ENCODE data around the gene ENTPD7. TPM values are rescaled to one million over a fixed set of nuclear protein-coding genes. Genes with fewer than 3 reads are reported as not detected.

Gene ENTPD7
- total RNA-seq, 2 donors from 2014 or later, result 3.5 to 3.7 TPM

- Histone ChIP-seq H3K27me3 (no peaks in the 10 kb centered on the region), H3K36me3 (peaks cover 91% of the 10 kb centered on the region), H3K4me3 (no peak overlapping the region), H3K27ac (no peak overlapping the region), H3K9me3 (no peaks in the 10 kb centered on the region), H3K4me1 (no peaks in the 10 kb centered on the region)
- TF ChIP-seq CTCF (IDR thresholded peaks at IDR 0.05), result no peak
- DNase-seq (ENCODE audit: low spot score), result no peak
These were observed 89.6 kb downstream of the ENTPD7 start for GRCh38 chr10:99748823-99749451.

GRCh38 chr10:99750641-99751040, 91.3 kb downstream of the ENTPD7 start:
- no peak for TF ChIP-seq CTCF (IDR thresholded peaks at IDR 0.05)
- Histone ChIP-seq H3K27ac (no peak overlapping the region), H3K4me3 (no peak overlapping the region), H3K4me1 (no peaks in the 10 kb centered on the region), H3K27me3 (no peaks in the 10 kb centered on the region), H3K9me3 (no peaks in the 10 kb centered on the region), H3K36me3 (peaks cover 90% of the 10 kb centered on the region)
- DNase-seq (ENCODE audit: low spot score), result no peak

- no peak overlapping the region for H3K4me3 ChIP-seq
- no peaks in the 10 kb centered on the region for H3K27me3 ChIP-seq
- H3K4me1 ChIP-seq, result no peaks in the 10 kb centered on the region
- H3K27ac ChIP-seq, result no peak overlapping the region
- peaks cover 94% of the 10 kb centered on the region for H3K36me3 ChIP-seq
- DNase-seq (ENCODE audit: low spot score), result no peak
- no peaks in the 10 kb centered on the region for H3K9me3 ChIP-seq
- no peak for TF ChIP-seq CTCF (IDR thresholded peaks at IDR 0.05)
These were observed 95.4 kb downstream of the ENTPD7 start for GRCh38 chr10:99754670-99755069.

Other genes with a start within 250 kb of the ENTPD7 start
- 100 to 1,000 TPM; 289 to 443 TPM for gene GOT1, start 228.9 kb upstream of the ENTPD7 start, total RNA-seq
- not detected for gene NKX2-3, start 126.6 kb upstream of the ENTPD7 start, total RNA-seq
- 10 to 100 TPM; 15.5 to 17.5 TPM for gene SLC25A28, start 39.1 kb upstream of the ENTPD7 start, total RNA-seq
- gene COX15, start 72.6 kb downstream of the ENTPD7 start, total RNA-seq, result 10 to 100 TPM; 18.4 to 26.4 TPM
- 10 to 100 TPM; 29.0 to 37.5 TPM for gene CUTC, start 72.7 kb downstream of the ENTPD7 start, total RNA-seq
- under 1 TPM; 0.15 to 0.28 TPM for gene ABCC2, start 123.1 kb downstream of the ENTPD7 start, total RNA-seq